ENCODE data around the gene NALCN. TPM values are rescaled to one million over a fixed set of nuclear protein-coding genes. Genes with fewer than 3 reads are reported as not detected.

NALCN gene
- total RNA-seq, 4 donors from 2014 or later, result 0.12 to 2.0 (median 0.66) TPM

- no peak for ATAC-seq
These were observed 124.4 kb downstream of the NALCN start for GRCh38 chr13:101291646-101292515.

GRCh38 chr13:101291206-101291605 lies 125.1 kb downstream of the NALCN start:
- TF ChIP-seq POLR2A (IDR thresholded peaks at IDR 0.05) (no peak), EP300 (IDR thresholded peaks at IDR 0.05) (no peak), CTCF (IDR thresholded peaks at IDR 0.05) (no peak), POLR2AphosphoS5 (IDR thresholded peaks at IDR 0.05) (no peak)
- Histone ChIP-seq H3K4me1 (no peaks in the 10 kb centered on the region), H3K36me3 (no peaks in the 10 kb centered on the region), H3K9me3 (no peaks in the 10 kb centered on the region), H3K27ac (no peak overlapping the region), H3K4me3 (no peak overlapping the region), H3K27me3 (peaks cover 7% of the 10 kb centered on the region)
- 83 to 93% methylated on average over 2 of the region's 2 CpGs for WGBS, 2 donors (ENCODE audit: low coverage in 1 of 2)
- no peak for ATAC-seq

More at GRCh38 chr13:101291646-101292515, 124.4 kb downstream of the NALCN start:
- Histone ChIP-seq H3K4me3 (no peak overlapping the region), H3K27ac (no peak overlapping the region), H3K4me1 (no peaks in the 10 kb centered on the region), H3K36me3 (no peaks in the 10 kb centered on the region), H3K9me3 (no peaks in the 10 kb centered on the region), H3K27me3 (peaks cover 7% of the 10 kb centered on the region)
- no peak for TF ChIP-seq POLR2AphosphoS5 (IDR thresholded peaks at IDR 0.05)
- no peak for TF ChIP-seq POLR2A (IDR thresholded peaks at IDR 0.05)
- no peak for TF ChIP-seq CTCF (IDR thresholded peaks at IDR 0.05)
- TF ChIP-seq EP300 (IDR thresholded peaks at IDR 0.05), result no peak
- WGBS, 2 donors (ENCODE audit: low coverage in 1 of 2), result 70 to 85% methylated on average over 7 to 9 of the region's 10 CpGs

- Histone ChIP-seq H3K27ac (no peak overlapping the region), H3K4me1 (no peaks in the 10 kb centered on the region), H3K9me3 (no peaks in the 10 kb centered on the region), H3K36me3 (no peaks in the 10 kb centered on the region), H3K27me3 (peaks cover 7% of the 10 kb centered on the region), H3K4me3 (no peak overlapping the region)
- WGBS, 2 donors (ENCODE audit: low coverage in 1 of 2), result 8% methylated on average over 5 of the region's 5 CpGs
- TF ChIP-seq CTCF (IDR thresholded peaks at IDR 0.05), result no peak
- ATAC-seq, result no peak
These were observed 126.5 kb downstream of the NALCN start for GRCh38 chr13:101289764-101290163.

- Histone ChIP-seq H3K27me3 (no peaks in the 10 kb centered on the region), H3K9me3 (no peaks in the 10 kb centered on the region), H3K4me1 (no peaks in the 10 kb centered on the region), H3K4me3 (no peak overlapping the region), H3K27ac (no peak overlapping the region), H3K36me3 (no peaks in the 10 kb centered on the region)
- WGBS, 2 donors (ENCODE audit: low coverage in 1 of 2), result 73 to 79% methylated on average over 3 of the region's 3 CpGs
- TF ChIP-seq POLR2AphosphoS5 (IDR thresholded peaks at IDR 0.05), result no peak
- no peak for TF ChIP-seq CTCF (IDR thresholded peaks at IDR 0.05)
- no peak for TF ChIP-seq POLR2A (IDR thresholded peaks at IDR 0.05)
- TF ChIP-seq EP300 (IDR thresholded peaks at IDR 0.05), result no peak
- no peak for ATAC-seq
These were observed 132.5 kb downstream of the NALCN start for GRCh38 chr13:101283782-101284181.

- Histone ChIP-seq H3K27me3 (no peaks in the 10 kb centered on the region), H3K4me1 (no peaks in the 10 kb centered on the region), H3K9me3 (no peaks in the 10 kb centered on the region), H3K36me3 (no peaks in the 10 kb centered on the region), H3K4me3 (no peak overlapping the region), H3K27ac (no peak overlapping the region)
- ATAC-seq, result no peak
- no peak for TF ChIP-seq EP300 (IDR thresholded peaks at IDR 0.05)
- TF ChIP-seq POLR2A (IDR thresholded peaks at IDR 0.05), result no peak
- WGBS, 2 donors (ENCODE audit: low coverage in 1 of 2), result 86 to 89% methylated on average over 6 to 7 of the region's 9 CpGs
These were observed 143.4 kb downstream of the NALCN start for GRCh38 chr13:101272886-101273285.

Data from gastroesophageal sphincter (tissue), 4 donors.